Measurements from ENCODE around the gene KCTD5.

DNA sequence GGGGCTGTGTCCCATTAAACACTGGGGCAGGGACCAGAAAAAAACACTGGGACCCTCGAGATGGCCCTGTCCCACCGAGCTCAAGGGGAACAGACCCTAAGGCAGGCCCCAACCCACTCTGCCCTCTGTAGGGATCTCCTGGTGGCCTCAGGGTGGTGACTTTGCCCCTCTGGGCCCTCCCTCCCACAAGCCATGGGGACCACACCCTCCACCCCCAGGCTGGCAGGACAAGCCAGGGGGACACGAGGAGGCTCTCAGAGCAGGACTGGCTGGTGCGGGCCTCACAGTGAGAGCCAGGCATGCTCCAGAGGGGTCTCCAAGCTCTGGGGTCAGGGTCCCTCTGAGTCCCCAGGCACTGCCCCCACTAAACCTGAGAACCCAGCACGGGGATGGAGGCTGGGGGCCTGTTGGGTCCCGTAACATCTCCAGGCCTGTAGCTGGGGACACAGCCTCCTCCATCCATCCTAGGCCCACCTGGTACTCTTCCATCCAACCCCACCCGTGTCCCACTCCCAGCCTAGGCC lies 55.6 kb downstream of the KCTD5 start:
- no peak for TF ChIP-seq CTCF (IDR thresholded peaks at IDR 0.05; ENCODE audit: borderline replicate concordance, extremely low read depth, low read length, poor library complexity, severe bottlenecking)
- TF ChIP-seq EZH2 (IDR thresholded peaks at IDR 0.05; ENCODE audit: borderline replicate concordance, low read depth, low read length, severe bottlenecking): no peak

Measured in DND-41 (cell line).